Stimulated activated CD4-positive, alpha-beta T cell treated with anti-CD3 and anti-CD28 coated beads, Interleukin-1b, Interleukin-23, amount 100 ng/mL, for 4 hours (primary cell): ENCODE measurements around the gene QSOX1.
A peak's percentile ranks its signal among the peaks of the same experiment; 100 is the strongest.
"Not testable (repeated sequence)": the region's sequence is repeated elsewhere in the genome, so short reads cannot be mapped to it uniquely, and the experiment has no call there.

Experiments
- DNase-seq, 2 donors: peaks; one replicate each; pipeline ENCODE4 v3.0.0-alpha.2; 2020; ENCODE audit warnings: low read depth in 2 of 2

Gene QSOX1, protein sequence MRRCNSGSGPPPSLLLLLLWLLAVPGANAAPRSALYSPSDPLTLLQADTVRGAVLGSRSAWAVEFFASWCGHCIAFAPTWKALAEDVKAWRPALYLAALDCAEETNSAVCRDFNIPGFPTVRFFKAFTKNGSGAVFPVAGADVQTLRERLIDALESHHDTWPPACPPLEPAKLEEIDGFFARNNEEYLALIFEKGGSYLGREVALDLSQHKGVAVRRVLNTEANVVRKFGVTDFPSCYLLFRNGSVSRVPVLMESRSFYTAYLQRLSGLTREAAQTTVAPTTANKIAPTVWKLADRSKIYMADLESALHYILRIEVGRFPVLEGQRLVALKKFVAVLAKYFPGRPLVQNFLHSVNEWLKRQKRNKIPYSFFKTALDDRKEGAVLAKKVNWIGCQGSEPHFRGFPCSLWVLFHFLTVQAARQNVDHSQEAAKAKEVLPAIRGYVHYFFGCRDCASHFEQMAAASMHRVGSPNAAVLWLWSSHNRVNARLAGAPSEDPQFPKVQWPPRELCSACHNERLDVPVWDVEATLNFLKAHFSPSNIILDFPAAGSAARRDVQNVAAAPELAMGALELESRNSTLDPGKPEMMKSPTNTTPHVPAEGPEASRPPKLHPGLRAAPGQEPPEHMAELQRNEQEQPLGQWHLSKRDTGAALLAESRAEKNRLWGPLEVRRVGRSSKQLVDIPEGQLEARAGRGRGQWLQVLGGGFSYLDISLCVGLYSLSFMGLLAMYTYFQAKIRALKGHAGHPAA

DNA sequence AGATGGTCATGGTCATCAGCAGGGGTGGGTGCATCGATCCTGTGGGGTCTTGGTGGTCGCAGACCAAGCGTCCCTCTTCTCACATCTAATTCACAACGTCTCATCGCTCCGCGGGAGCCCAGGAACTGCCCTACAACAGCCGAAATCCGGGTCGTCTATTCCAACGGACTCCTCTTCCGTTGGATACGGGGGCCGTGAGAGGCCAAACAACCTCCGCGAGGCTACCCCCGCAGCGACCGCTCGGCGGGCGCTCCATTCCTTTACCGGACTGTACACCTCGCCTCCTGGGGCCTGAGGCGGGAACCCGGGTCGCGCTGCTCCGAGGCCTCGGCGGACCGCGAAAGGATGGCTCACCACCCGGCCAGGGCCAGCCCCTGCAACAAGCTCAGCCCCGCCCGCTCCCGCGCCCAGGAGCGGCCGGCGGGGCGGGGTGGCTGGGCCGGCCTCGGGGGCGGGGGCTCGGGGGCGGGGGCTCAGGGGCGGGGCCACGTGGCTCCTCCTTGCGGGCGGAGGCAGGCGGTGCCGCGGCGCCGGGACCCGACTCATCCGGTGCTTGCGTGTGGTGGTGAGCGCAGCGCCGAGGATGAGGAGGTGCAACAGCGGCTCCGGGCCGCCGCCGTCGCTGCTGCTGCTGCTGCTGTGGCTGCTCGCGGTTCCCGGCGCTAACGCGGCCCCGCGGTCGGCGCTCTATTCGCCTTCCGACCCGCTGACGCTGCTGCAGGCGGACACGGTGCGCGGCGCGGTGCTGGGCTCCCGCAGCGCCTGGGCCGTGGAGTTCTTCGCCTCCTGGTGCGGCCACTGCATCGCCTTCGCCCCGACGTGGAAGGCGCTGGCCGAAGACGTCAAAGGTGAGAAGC lies at the start of gene QSOX1:
TSS of gene QSOX1 (plus strand) at position 545 of the 857 bp plus-strand sequence. CDS start at position 584, 39 bp downstream.
- peak; percentile 82 to 83 for DNase-seq

DNA sequence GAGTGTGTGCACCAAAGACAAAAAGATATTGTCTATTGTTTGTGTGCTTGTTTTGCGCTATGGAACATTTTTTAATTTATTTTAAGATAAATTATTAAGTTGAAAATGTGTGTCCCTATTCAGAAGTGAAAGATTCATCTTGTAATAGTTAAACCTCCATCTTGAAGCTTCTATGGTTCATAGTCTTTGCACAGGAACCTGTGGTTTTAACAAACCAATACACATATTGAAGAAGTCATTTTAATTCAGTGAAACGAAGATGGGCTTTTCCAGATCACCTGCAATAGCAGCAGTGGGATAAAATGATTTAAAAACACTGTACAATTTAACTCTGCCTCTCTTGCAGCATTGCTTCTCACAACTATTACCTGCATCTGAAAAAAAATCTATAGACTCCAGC lies 42.6 kb upstream of the QSOX1 start:
- no peak for DNase-seq

GRCh38 chr1:180112984-180113647 lies 41.6 kb upstream of the QSOX1 start:
- DNase-seq: no peak

DNA sequence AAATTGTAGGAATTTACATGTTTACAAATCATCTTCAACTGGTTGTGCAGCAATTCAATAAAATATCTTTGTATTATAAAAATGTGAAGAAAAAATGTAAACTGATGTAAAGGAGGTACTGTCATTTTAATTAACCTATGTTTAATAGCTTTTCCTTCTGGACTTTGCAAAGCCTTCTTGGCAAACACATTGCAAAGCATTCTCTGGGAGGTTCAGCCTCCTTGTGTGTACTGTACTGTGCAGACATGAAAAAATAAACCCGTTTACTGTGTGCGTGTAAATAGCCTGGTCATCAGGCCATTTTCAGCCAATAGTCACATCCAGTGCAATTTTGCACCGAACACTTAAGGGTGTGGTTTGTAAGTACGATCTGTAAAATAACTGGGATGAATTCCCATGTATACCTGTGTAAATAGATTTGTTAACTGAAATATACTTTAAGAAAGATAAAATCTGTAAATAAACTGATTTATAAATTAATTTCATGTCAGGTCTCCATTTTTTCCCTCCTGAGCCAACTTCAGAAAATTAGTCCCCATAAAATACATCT lies 40.2 kb upstream of the QSOX1 start:
- DNase-seq: no peak

GRCh38 chr1:180116964-180117763 lies 37.5 kb upstream of the QSOX1 start:
- no peak for DNase-seq

- DNase-seq: no peak
These were observed 36.9 kb upstream of the QSOX1 start for GRCh38 chr1:180117764-180118116.

GRCh38 chr1:180119837-180120236 lies 34.8 kb upstream of the QSOX1 start:
- DNase-seq: no peak

DNA sequence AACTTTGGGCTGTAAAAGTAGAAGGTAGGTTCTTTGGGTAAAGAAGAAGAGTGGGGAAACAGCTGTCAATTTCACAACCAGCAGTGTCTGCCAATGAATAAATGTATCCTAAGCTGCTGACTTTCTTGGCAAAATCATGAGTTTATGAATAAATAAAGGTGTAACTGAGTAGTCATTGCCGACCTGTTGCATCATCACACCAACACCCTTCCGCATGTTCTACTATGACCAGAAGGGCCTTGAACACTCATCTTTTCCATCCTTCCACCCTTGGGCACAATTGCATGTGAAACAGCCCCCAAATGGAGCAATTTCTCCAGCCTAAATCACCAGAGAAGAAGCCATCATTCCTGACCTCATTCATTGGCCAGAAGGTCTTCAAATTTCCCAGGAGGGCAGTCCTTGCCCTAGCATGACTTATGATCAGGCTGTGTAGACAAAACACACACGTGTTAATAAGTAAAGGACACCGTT lies 31.2 kb upstream of the QSOX1 start:
- DNase-seq: no peak

DNA sequence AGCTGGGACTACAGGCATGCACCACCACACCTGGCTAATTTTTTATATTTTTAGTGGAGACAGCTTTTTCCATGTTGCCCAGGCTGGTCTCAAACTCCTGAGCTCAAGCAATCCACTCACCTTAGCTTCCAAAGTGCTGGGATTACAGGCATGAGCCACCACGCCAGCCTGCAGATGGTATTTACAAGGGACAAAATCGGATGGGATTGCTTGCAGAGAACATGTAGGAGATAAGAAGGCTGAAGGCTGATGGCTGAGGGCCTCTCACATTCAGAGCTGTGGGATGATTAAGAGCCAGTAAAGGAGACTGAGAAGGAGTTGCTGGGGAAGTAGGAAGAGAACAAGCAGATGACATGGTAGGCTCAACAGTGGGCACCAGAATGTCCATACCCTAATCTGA lies 24.0 kb upstream of the QSOX1 start:
- no peak for DNase-seq

GRCh38 chr1:180131510-180131909 lies 23.2 kb upstream of the QSOX1 start:
- DNase-seq: no peak

- no peak for DNase-seq
These were observed 21.5 kb upstream of the QSOX1 start for GRCh38 chr1:180133193-180133592.

GRCh38 chr1:180133688-180134087 lies 21.0 kb upstream of the QSOX1 start:
- DNase-seq: not testable (repeated sequence)

DNA sequence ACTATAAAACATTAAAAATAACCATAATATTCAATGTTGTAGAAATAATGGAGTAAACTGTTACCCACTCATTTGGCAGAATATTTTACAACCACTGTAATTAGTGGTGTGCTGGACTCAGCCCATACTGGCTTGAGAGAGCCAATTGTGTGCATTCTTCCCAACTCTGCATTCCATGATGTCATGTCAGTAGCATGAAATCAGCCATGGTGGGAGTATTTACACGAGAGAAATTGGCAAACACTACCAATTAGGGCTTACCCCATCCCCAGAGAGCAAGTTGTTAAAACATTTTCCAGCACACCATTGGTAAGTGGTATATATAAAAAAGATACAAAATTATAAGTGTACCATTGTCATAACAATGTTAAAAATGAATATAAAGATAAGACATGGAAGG lies 19.1 kb upstream of the QSOX1 start:
- no peak for DNase-seq

- no peak for DNase-seq
These were observed 18.2 kb upstream of the QSOX1 start for GRCh38 chr1:180136331-180136967.

GRCh38 chr1:180136968-180137356 lies 17.7 kb upstream of the QSOX1 start:
- DNase-seq: no peak

DNA sequence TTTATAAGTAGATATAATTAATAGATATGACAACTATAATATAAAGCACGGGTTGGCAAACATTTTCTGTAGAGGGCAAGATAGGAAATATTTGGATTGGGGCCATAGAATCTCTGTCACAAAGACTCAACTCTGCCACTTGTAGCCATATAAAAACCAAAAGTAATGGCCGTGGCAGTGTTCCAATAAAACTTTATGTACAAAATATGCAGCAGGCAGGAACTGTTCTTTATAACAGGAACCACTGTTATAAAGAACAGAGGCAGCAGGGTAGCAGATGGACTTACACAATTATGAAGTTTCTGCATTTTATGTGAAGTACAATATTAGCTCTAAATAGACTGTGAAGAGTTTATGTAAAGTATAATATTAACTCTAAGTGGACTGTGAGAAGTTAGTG lies 16.9 kb upstream of the QSOX1 start:
- no peak for DNase-seq

GRCh38 chr1:180141381-180141934 lies 13.2 kb upstream of the QSOX1 start:
- no peak for DNase-seq

DNA sequence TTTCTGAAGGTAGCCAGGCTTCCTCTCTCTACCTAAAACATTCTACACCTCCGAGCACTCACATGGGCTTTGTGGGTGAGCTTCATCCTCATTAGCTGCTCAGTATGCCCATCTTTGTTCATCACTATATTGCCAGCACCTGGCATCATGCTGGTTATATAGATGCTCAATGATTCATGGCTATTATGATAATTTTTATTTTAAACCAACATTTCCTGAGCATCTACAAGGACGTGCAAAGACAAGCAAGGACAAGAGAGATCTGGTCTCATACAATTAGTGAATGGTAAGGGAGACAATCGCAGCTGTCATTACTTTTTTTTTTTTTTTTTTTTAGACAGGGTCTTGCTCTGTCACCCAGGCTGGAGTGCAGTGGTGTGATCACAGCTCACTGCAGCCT lies 11.3 kb upstream of the QSOX1 start:
- DNase-seq: no peak

DNA sequence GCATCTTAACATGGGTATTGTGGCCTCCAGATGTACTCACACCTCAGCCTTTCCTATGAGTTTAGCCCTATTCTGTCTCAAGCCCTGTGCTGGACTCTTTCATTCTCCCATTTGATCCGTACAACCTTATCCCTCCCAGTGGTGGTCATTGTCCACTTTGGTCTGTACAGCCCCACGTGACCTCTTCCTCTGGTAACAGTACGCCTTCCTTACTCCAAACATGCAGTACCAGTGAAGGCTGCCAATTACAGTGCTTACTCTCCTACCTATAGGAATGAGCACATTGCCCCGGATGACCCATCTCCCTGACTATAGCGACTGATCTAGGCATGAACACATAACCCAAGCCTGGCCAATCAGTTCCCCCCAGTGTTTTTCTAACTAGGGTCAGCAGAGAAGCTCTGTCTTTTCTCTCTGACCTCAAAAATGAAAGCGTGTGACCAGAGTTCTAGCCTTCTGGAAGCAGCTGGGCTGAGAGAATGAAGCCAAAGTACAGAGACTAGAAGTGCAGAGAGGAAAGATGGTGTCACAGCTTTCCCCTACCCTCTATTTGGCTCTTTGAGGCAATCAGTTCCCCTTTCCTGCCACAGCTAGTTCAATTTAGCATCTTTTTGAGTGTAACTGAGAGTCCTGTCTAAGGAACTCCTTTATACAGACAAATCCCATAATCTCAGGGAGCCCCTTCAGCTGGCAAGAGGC lies 9.9 kb upstream of the QSOX1 start:
- no peak for DNase-seq
